ENCODE measurements around the gene SERINC1. TPM values are rescaled to one million over a fixed set of nuclear protein-coding genes. Genes with fewer than 3 reads are reported as not detected.
"Not testable (repeated sequence)": the region's sequence is repeated elsewhere in the genome, so short reads cannot be mapped to it uniquely, and the experiment has no call there.

Gene SERINC1
- polyA plus RNA-seq, 1 donor from 2014 or later, result 879 TPM

DNA sequence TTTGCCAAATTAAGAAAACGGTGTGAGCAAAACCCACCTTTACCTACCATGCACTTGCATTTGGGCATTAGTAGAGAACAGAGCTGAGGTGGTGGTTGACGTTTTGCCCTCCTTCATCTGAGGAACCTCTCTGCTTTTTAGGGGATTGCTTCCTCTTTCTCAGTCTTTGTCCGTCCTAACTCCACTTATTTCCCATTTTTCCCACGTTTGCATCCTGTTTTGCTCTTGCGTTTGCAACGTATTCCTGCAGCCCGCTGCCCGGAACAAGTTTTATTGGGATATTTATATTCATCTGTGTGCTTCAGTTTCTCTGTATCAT is 374 bp upstream of the SERINC1 start:
- Histone ChIP-seq H3K79me2 (replicated peaks; ENCODE audit: insufficient read depth, low read length) (peaks cover 46% of the 10 kb centered on the region), H3F3A (ENCODE audit: insufficient read depth, low read length, poor library complexity, severe bottlenecking) (peaks cover 2% of the 10 kb centered on the region), H3K9me3 (ENCODE audit: low read length) (no peaks in the 10 kb centered on the region), H3K9ac (ENCODE audit: low read length) (peak overlapping the region; percentile 98), H3K27ac (ENCODE audit: low read length) (peak overlapping the region; percentile 98), H2AFZ (ENCODE audit: low read depth, low read length) (peak overlapping the region; percentile 67), H3K9me2 (ENCODE audit: insufficient read depth, low read length) (no peaks in the 10 kb centered on the region), H3K4me3 (ENCODE audit: low read length) (peak overlapping the region; percentile 73), H3K36me3 (ENCODE audit: insufficient read depth, low read length) (no peaks in the 10 kb centered on the region), H4K20me1 (ENCODE audit: insufficient read depth) (peaks cover 4% of the 10 kb centered on the region), H3K27me3 (ENCODE audit: insufficient read depth, low read depth, low read length) (no peaks in the 10 kb centered on the region), H3K4me2 (ENCODE audit: low read length) (peak overlapping the region; percentile 94)
- TF ChIP-seq EZH2 (IDR thresholded peaks at IDR 0.05; ENCODE audit: borderline replicate concordance, insufficient read depth, low read length, poor library complexity, severe bottlenecking) (no peak), TAF1 (IDR thresholded peaks at IDR 0.05; ENCODE audit: low read depth) (no peak), SMC3 (conservative IDR thresholded peaks at IDR 0.05; ENCODE audit: poor library complexity) (no peak), MXI1 (conservative IDR thresholded peaks at IDR 0.05; ENCODE audit: poor library complexity, severe bottlenecking) (no peak), POLR2AphosphoS5 (IDR thresholded peaks at IDR 0.05) (no peak), EP300 (conservative IDR thresholded peaks at IDR 0.05; ENCODE audit: poor library complexity, severe bottlenecking) (no peak), RAD21 (conservative IDR thresholded peaks at IDR 0.05) (no peak)
- TF ChIP-seq, protein P1, sequence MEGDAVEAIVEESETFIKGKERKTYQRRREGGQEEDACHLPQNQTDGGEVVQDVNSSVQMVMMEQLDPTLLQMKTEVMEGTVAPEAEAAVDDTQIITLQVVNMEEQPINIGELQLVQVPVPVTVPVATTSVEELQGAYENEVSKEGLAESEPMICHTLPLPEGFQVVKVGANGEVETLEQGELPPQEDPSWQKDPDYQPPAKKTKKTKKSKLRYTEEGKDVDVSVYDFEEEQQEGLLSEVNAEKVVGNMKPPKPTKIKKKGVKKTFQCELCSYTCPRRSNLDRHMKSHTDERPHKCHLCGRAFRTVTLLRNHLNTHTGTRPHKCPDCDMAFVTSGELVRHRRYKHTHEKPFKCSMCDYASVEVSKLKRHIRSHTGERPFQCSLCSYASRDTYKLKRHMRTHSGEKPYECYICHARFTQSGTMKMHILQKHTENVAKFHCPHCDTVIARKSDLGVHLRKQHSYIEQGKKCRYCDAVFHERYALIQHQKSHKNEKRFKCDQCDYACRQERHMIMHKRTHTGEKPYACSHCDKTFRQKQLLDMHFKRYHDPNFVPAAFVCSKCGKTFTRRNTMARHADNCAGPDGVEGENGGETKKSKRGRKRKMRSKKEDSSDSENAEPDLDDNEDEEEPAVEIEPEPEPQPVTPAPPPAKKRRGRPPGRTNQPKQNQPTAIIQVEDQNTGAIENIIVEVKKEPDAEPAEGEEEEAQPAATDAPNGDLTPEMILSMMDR (IDR thresholded peaks at IDR 0.05; ENCODE audit: poor library complexity, severe bottlenecking), result no peak
- TF ChIP-seq, protein P2, sequence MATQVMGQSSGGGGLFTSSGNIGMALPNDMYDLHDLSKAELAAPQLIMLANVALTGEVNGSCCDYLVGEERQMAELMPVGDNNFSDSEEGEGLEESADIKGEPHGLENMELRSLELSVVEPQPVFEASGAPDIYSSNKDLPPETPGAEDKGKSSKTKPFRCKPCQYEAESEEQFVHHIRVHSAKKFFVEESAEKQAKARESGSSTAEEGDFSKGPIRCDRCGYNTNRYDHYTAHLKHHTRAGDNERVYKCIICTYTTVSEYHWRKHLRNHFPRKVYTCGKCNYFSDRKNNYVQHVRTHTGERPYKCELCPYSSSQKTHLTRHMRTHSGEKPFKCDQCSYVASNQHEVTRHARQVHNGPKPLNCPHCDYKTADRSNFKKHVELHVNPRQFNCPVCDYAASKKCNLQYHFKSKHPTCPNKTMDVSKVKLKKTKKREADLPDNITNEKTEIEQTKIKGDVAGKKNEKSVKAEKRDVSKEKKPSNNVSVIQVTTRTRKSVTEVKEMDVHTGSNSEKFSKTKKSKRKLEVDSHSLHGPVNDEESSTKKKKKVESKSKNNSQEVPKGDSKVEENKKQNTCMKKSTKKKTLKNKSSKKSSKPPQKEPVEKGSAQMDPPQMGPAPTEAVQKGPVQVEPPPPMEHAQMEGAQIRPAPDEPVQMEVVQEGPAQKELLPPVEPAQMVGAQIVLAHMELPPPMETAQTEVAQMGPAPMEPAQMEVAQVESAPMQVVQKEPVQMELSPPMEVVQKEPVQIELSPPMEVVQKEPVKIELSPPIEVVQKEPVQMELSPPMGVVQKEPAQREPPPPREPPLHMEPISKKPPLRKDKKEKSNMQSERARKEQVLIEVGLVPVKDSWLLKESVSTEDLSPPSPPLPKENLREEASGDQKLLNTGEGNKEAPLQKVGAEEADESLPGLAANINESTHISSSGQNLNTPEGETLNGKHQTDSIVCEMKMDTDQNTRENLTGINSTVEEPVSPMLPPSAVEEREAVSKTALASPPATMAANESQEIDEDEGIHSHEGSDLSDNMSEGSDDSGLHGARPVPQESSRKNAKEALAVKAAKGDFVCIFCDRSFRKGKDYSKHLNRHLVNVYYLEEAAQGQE (IDR thresholded peaks at IDR 0.05; ENCODE audit: borderline replicate concordance), result no peak

- H3K27ac ChIP-seq (ENCODE audit: low read length), result no peak overlapping the region
- H3K79me2 ChIP-seq (replicated peaks; ENCODE audit: insufficient read depth, low read length), result peaks cover 96% of the 10 kb centered on the region
- H3K9me3 ChIP-seq (ENCODE audit: low read length), result no peaks in the 10 kb centered on the region
- peaks cover 25% of the 10 kb centered on the region for H4K20me1 ChIP-seq (ENCODE audit: insufficient read depth)
- H3K36me3 ChIP-seq (ENCODE audit: insufficient read depth, low read length), result peaks cover 10% of the 10 kb centered on the region
- no peaks in the 10 kb centered on the region for H3F3A ChIP-seq (ENCODE audit: insufficient read depth, low read length, poor library complexity, severe bottlenecking)
- H3K4me3 ChIP-seq (ENCODE audit: low read length), result no peak overlapping the region
- no peaks in the 10 kb centered on the region for H3K9me2 ChIP-seq (ENCODE audit: insufficient read depth, low read length)
- no peak overlapping the region for H2AFZ ChIP-seq (ENCODE audit: low read depth, low read length)
- H3K9ac ChIP-seq (ENCODE audit: low read length), result no peak overlapping the region
- H3K4me2 ChIP-seq (ENCODE audit: low read length), result no peak overlapping the region
- TF ChIP-seq SMC3 (conservative IDR thresholded peaks at IDR 0.05; ENCODE audit: poor library complexity), result no peak
- TF ChIP-seq MXI1 (conservative IDR thresholded peaks at IDR 0.05; ENCODE audit: poor library complexity, severe bottlenecking), result no peak
- TF ChIP-seq, protein P1 (IDR thresholded peaks at IDR 0.05; ENCODE audit: poor library complexity, severe bottlenecking), result no peak
- TF ChIP-seq, protein P2 (IDR thresholded peaks at IDR 0.05; ENCODE audit: borderline replicate concordance), result no peak
- no peak for TF ChIP-seq RAD21 (conservative IDR thresholded peaks at IDR 0.05)
- TF ChIP-seq TAF1 (IDR thresholded peaks at IDR 0.05; ENCODE audit: low read depth), result no peak
- TF ChIP-seq EZH2 (IDR thresholded peaks at IDR 0.05; ENCODE audit: borderline replicate concordance, insufficient read depth, low read length, poor library complexity, severe bottlenecking), result no peak
- no peak for TF ChIP-seq EP300 (conservative IDR thresholded peaks at IDR 0.05; ENCODE audit: poor library complexity, severe bottlenecking)
- TF ChIP-seq POLR2AphosphoS5 (IDR thresholded peaks at IDR 0.05), result no peak
- no peaks in the 10 kb centered on the region for H3K27me3 ChIP-seq (ENCODE audit: insufficient read depth, low read depth, low read length)
Observed at GRCh38 chr6:122461885-122462284, 9.7 kb downstream of the SERINC1 start.

GRCh38 chr6:122459865-122460416 is 11.7 kb downstream of the SERINC1 start:
- H3K4me3 ChIP-seq (ENCODE audit: low read length); H3K27me3 ChIP-seq (ENCODE audit: insufficient read depth, low read depth, low read length); H3K9me3 ChIP-seq (ENCODE audit: low read length); H3K27ac ChIP-seq (ENCODE audit: low read length); H3K9ac ChIP-seq (ENCODE audit: low read length); H2AFZ ChIP-seq (ENCODE audit: low read depth, low read length); H3K4me2 ChIP-seq (ENCODE audit: low read length); H3K9me2 ChIP-seq (ENCODE audit: insufficient read depth, low read length); H3F3A ChIP-seq (ENCODE audit: insufficient read depth, low read length, poor library complexity, severe bottlenecking): not testable (repeated sequence)
- peaks cover 15% of the 10 kb centered on the region for H3K36me3 ChIP-seq (ENCODE audit: insufficient read depth, low read length)
- peaks cover 77% of the 10 kb centered on the region for H3K79me2 ChIP-seq (replicated peaks; ENCODE audit: insufficient read depth, low read length)
- H4K20me1 ChIP-seq (ENCODE audit: insufficient read depth), result peaks cover 20% of the 10 kb centered on the region

Data from neural cell (in vitro differentiated cells).